B cell (primary cell): ENCODE results near the gene ZMYM1. TPM values are rescaled to one million over a fixed set of nuclear protein-coding genes. Genes with fewer than 3 reads are reported as not detected.

Experiments used
- ATAC-seq: fragments of 200-7000 bp; cut with Tn5 transposase; one replicate; pipeline ENCODE4 v1.10.0; 2021; ENCODE audit warnings: low read depth, mild to moderate bottlenecking, moderate number of reproducible peaks, moderate library complexity
- CTCF ChIA-PET: fragments of 350-600 bp; sonication (Branson Sonifier 250); formaldehyde crosslinking; loops from one replicate; lab custom pipeline; 2021; ENCODE audit warnings: antibody characterized with exemption, inconsistent platforms; lab: Charles Lee
- POLR2A ChIA-PET: fragments of 350-600 bp; sonication (Branson Sonifier 250); formaldehyde crosslinking; loops from one replicate; lab custom pipeline; 2021; ENCODE audit warnings: antibody characterized with exemption; lab: Charles Lee
- DNase-seq: peaks from one replicate; pipeline ENCODE4 v3.0.0; 2013
- H2AFZ ChIP-seq: 2 replicates; pipeline ENCODE4 v1.6.1; 2012; ENCODE audit warnings: mild to moderate bottlenecking, low read depth, low read length; ENCODE audit not compliant: insufficient read depth, poor library complexity, severe bottlenecking
- H3K27ac ChIP-seq, 2 donors: 1 replicate in 1 of 2; 2 replicates in 1 of 2; pipeline ENCODE4 v1.5.1; 2012 to 2013; ENCODE audit warnings: low read length in 2 of 2, mild to moderate bottlenecking in 2 of 2, moderate library complexity in 1 of 2
- H3K27me3 ChIP-seq, 4 experiments: fragments of 200-600 bp in 1 of 4; sonication (generic) in 1 of 4; replicated peaks in 1 of 4; 1 replicate in 2 of 4; 2 replicates in 2 of 4; pipeline versions ENCODE4 v1.6.1 to v1.7.0; 2013 to 2016; ENCODE audit warnings: low read length in 3 of 4, mild to moderate bottlenecking in 2 of 4, mixed read lengths in 1 of 4, moderate library complexity in 1 of 4; ENCODE audit not compliant: insufficient read depth in 4 of 4, control insufficient read depth in 3 of 4; ENCODE audit errors: control extremely low read depth in 1 of 4
- H3K36me3 ChIP-seq, 2 experiments: replicated peaks in 1 of 2; 1 replicate in 1 of 2; 2 replicates in 1 of 2; pipeline versions ENCODE4 v1.6.1 to v1.7.1; 2013; ENCODE audit warnings: low read length in 1 of 2; ENCODE audit not compliant: insufficient read depth in 2 of 2, control insufficient read depth in 1 of 2; ENCODE audit errors: control extremely low read depth in 1 of 2, extremely low read depth in 1 of 2
- H3K4me1 ChIP-seq, 2 donors: fragments of 200-600 bp in 1 of 2; sonication (generic) in 1 of 2; 1 replicate in 1 of 2; 2 replicates in 1 of 2; pipeline versions ENCODE4 v1.5.1 to v1.6.1; 2013 to 2017; ENCODE audit warnings: low read length in 2 of 2; ENCODE audit not compliant: control insufficient read depth in 2 of 2, insufficient read depth in 2 of 2
- H3K4me2 ChIP-seq: replicated peaks from 2 replicates; pipeline ENCODE3; 2012; ENCODE audit warnings: mild to moderate bottlenecking, low read depth, low read length; ENCODE audit not compliant: poor library complexity, severe bottlenecking
- H3K4me3 ChIP-seq, 5 experiments: fragments of 200-600 bp in 1 of 5; sonication (generic) in 1 of 5; 1 replicate in 3 of 5; 2 replicates in 2 of 5; pipeline versions ENCODE4 v1.5.1 to v1.7.0; 2011 to 2016; ENCODE audit warnings: low read length in 4 of 5, mild to moderate bottlenecking in 4 of 5, low read depth in 2 of 5, control low read depth in 1 of 5, moderate library complexity in 1 of 5; ENCODE audit not compliant: insufficient read depth in 1 of 5; ENCODE audit errors: control extremely low read depth in 1 of 5, extremely low read depth in 1 of 5
- H3K79me2 ChIP-seq: fragments of 200-600 bp; sonication (generic); one replicate; pipeline ENCODE4 v1.6.0; 2016; ENCODE audit warnings: low read length; ENCODE audit not compliant: control insufficient read depth, insufficient read depth
- H3K9ac ChIP-seq: fragments of 200-600 bp; sonication (generic); 2 replicates; pipeline ENCODE4 v1.6.1; 2017; ENCODE audit warnings: mild to moderate bottlenecking, low read length, moderate library complexity
- H3K9me3 ChIP-seq, 3 donors: one replicate each; pipeline versions ENCODE4 v1.6.1 to v1.7.1; 2013; ENCODE audit warnings: low read length in 2 of 3; ENCODE audit not compliant: control insufficient read depth in 2 of 3, insufficient read depth in 1 of 3; ENCODE audit errors: control extremely low read depth in 1 of 3
- H4K20me1 ChIP-seq: 2 replicates; pipeline ENCODE4 v1.6.0; 2012; ENCODE audit warnings: mild to moderate bottlenecking, low read length; ENCODE audit not compliant: insufficient read depth, control insufficient read depth, poor library complexity, severe bottlenecking
- H3K27ac Mint-ChIP-seq: one replicate; pipeline ENCODE4 v1.8.0; 2021; ENCODE audit warnings: mixed read lengths
- H3K27me3 Mint-ChIP-seq: one replicate; pipeline ENCODE4 v1.8.0; 2021; ENCODE audit warnings: mixed read lengths
- H3K4me1 Mint-ChIP-seq: one replicate; pipeline ENCODE4 v1.8.0; 2021; ENCODE audit warnings: mixed read lengths
- H3K4me3 Mint-ChIP-seq: one replicate; pipeline ENCODE4 v1.8.0; 2021; ENCODE audit warnings: mixed read lengths
- H3K9me3 Mint-ChIP-seq: one replicate; pipeline ENCODE4 v1.8.0; 2022; ENCODE audit warnings: mixed read lengths; ENCODE audit not compliant: insufficient read depth
- EZH2 ChIP-seq: IDR thresholded peaks from 2 replicates; pipeline ENCODE4 v1.6.1; 2012; ENCODE audit warnings: borderline replicate concordance, low read depth, mild to moderate bottlenecking, moderate library complexity, low read length; ENCODE audit not compliant: insufficient read depth, poor library complexity, severe bottlenecking
- WGBS: methylation state at CpG from one replicate; pipeline ENCODE4 v1.1.5; 2013; ENCODE audit warnings: missing lambda C conversion rate; ENCODE audit not compliant: insufficient coverage; 5-methylcytosine and 5-hydroxymethylcytosine counted together
- intact Hi-C: fragments of 100-400 bp; cut with micrococcal nuclease; formaldehyde crosslinking; loops from one replicate; pipeline ENCODE4 v1.10.0; 2022
- polyA plus RNA-seq: library from polyadenylated mRNA; depleted of rRNA; stranded (reverse); fragments of >200 nt; gene quantifications from 2 replicates; pipeline ENCODE4 v1.2.3, GENCODE V29; 2012
- total RNA-seq, 2 donors: library from RNA; stranded (reverse); fragments of 120-200 nt in 1 of 2; gene quantifications; 1 replicate in 1 of 2; 2 replicates in 1 of 2; pipeline versions ENCODE4 v1.2.3 to v1.2.4, GENCODE V29; 2013 to 2022
- TF ChIP-seq, protein P1 (sequence below): fragments of 200-600 bp; IDR thresholded peaks from one replicate; pipeline ENCODE4 v1.8.0; 2022; ENCODE audit warnings: antibody characterized with exemption, mild to moderate bottlenecking

ZMYM1 gene
- total and polyA plus RNA-seq, 2 donors (not counting 1 experiment from before 2014, with no cell fraction given), result 5.7 to 18.3 TPM

DNA sequence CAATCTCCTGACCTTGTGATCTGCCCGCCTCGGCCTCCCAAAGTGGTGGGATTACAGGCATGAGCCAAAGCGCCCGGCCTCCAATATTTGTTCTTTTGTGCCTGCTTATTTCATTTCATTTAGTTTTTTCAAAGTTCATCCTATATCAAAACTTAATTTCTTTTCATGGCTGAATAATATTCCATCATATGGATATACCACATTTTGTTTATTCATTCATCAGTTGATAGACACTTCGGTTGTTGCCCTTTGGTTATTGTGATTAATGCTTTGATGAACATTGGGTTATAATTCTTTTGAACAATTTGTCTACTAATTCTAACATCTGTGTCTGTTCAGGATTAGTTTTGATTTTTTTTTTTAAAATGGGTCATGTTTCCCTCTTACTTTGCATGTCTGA is 72.0 kb downstream of the ZMYM1 start:
- whole genome bisulfite sequencing, result 90% methylated on average over 2 of the region's 5 CpGs
- Mint-ChIP-seq H3K4me3 (no peak overlapping the region), H3K9me3 (no peaks in the 10 kb centered on the region), H3K4me1 (no peaks in the 10 kb centered on the region), H3K27me3 (peaks cover 11% of the 10 kb centered on the region), H3K27ac (no peak overlapping the region)
- Histone ChIP-seq H3K9ac (no peak overlapping the region), H3K9me3 (peaks cover 0 to 4% (median 0%) of the 10 kb centered on the region in 3 donors), H4K20me1 (no peaks in the 10 kb centered on the region), H3K4me1 (no peaks in the 10 kb centered on the region), H3K4me2 (no peak overlapping the region), H3K36me3 (no peaks in the 10 kb centered on the region), H3K27ac (no peak overlapping the region), H2AFZ (no peak overlapping the region), H3K4me3 (no peak overlapping the region), H3K79me2 (no peaks in the 10 kb centered on the region), H3K27me3 (peaks cover 0 to 3% (median 0%) of the 10 kb centered on the region in 4 experiments)
- ChIA-PET POLR2A (no interaction called here), CTCF (no interaction called here)
- ATAC-seq (no peak), DNase-seq (no peak)
- no peak for TF ChIP-seq EZH2
- TF ChIP-seq, protein P1, sequence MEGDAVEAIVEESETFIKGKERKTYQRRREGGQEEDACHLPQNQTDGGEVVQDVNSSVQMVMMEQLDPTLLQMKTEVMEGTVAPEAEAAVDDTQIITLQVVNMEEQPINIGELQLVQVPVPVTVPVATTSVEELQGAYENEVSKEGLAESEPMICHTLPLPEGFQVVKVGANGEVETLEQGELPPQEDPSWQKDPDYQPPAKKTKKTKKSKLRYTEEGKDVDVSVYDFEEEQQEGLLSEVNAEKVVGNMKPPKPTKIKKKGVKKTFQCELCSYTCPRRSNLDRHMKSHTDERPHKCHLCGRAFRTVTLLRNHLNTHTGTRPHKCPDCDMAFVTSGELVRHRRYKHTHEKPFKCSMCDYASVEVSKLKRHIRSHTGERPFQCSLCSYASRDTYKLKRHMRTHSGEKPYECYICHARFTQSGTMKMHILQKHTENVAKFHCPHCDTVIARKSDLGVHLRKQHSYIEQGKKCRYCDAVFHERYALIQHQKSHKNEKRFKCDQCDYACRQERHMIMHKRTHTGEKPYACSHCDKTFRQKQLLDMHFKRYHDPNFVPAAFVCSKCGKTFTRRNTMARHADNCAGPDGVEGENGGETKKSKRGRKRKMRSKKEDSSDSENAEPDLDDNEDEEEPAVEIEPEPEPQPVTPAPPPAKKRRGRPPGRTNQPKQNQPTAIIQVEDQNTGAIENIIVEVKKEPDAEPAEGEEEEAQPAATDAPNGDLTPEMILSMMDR, result no peak
- intact Hi-C loops, result no loop called here

DNA sequence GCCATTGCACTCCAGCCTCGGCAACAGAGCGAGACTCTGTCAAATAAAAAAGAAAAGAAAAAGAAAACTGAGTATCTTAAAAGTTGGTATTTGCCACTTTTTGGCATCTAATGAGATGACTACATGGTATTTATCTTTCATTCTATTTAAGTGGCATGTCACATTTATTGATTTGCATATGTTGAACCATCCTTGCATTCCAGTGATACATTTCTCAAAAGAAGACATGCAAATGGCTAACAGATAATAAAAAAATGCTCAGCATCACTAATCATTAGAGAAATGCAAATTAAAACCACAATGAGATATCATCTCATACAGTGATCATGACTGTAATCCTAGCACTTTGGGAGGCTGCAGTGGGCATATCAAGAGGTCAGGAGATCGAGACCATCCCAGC is 85.7 kb downstream of the ZMYM1 start:
- no peak overlapping the region for H3K27ac Mint-ChIP-seq
- WGBS, result no CpG with 5 or more reads among the region's 3 CpGs
- CTCF ChIA-PET, result interaction anchor here (0.6 kb wide), 1 partner anchor 280 kb away, joined by 4 read pairs; no protein-coding TSS in a partner anchor

More for the DNA sequence above, 85.7 kb downstream of the ZMYM1 start:
- no peaks in the 10 kb centered on the region for H3K36me3 ChIP-seq
- H3K9ac ChIP-seq, result no peak overlapping the region
- H3K79me2 ChIP-seq, result no peaks in the 10 kb centered on the region
- no peak overlapping the region for H3K27ac ChIP-seq
- POLR2A ChIA-PET, result no interaction called here
- DNase-seq (no peak), ATAC-seq (no peak)
- no peaks in the 10 kb centered on the region for H3K4me1 ChIP-seq
- H3K9me3 Mint-ChIP-seq, result peaks cover 1% of the 10 kb centered on the region
- H3K4me2 ChIP-seq, result no peak overlapping the region
- no peak for TF ChIP-seq EZH2
- TF ChIP-seq, protein P1, result no peak
- H3K4me3 Mint-ChIP-seq, result no peak overlapping the region
- H3K27me3 ChIP-seq, result no peaks in the 10 kb centered on the region
- no peaks in the 10 kb centered on the region for H3K27me3 Mint-ChIP-seq
- no peaks in the 10 kb centered on the region for H4K20me1 ChIP-seq
- H2AFZ ChIP-seq, result no peak overlapping the region
- H3K9me3 ChIP-seq, result peaks cover 1 to 13% (median 7%) of the 10 kb centered on the region in 3 donors
- intact Hi-C loops, result no loop called here
- H3K4me3 ChIP-seq, result no peak overlapping the region
- no peaks in the 10 kb centered on the region for H3K4me1 Mint-ChIP-seq

Other genes starting within 250 kb of the ZMYM1 start
- 33.1 and 39.8 TPM in 2 replicates for gene SMIM12, start 219.6 kb upstream of the ZMYM1 start, total RNA-seq
- gene SMIM12, start 219.6 kb upstream of the ZMYM1 start, polyA plus RNA-seq, result 22.2 and 26.2 TPM in 2 replicates
- gene DLGAP3, start 149.7 kb upstream of the ZMYM1 start, total RNA-seq, result 2.4 and 3.4 TPM in 2 replicates
- 2.0 and 2.3 TPM in 2 replicates for gene DLGAP3, start 149.7 kb upstream of the ZMYM1 start, polyA plus RNA-seq
- gene TMEM35B, start 94.0 kb upstream of the ZMYM1 start, total RNA-seq, result 15.9 and 19.6 TPM in 2 replicates
- 9.9 and 16.2 TPM in 2 replicates for gene TMEM35B, start 94.0 kb upstream of the ZMYM1 start, polyA plus RNA-seq
- 54.3 and 60.2 TPM in 2 replicates for gene ZMYM6, start 47.4 kb upstream of the ZMYM1 start, total RNA-seq
- 13.7 and 28.5 TPM in 2 replicates for gene ZMYM6, start 47.4 kb upstream of the ZMYM1 start, polyA plus RNA-seq
- 411 and 412 TPM in 2 replicates for gene SFPQ, start 113.8 kb downstream of the ZMYM1 start, total RNA-seq
- 192 and 390 TPM in 2 replicates for gene SFPQ, start 113.8 kb downstream of the ZMYM1 start, polyA plus RNA-seq
- 44.8 and 45.2 TPM in 2 replicates for gene ZMYM4, start 189.3 kb downstream of the ZMYM1 start, total RNA-seq
- gene ZMYM4, start 189.3 kb downstream of the ZMYM1 start, polyA plus RNA-seq, result 7.2 and 12.5 TPM in 2 replicates